NCI-H748 treated with DMSO at 0.1 percent for 48 hours (cell line): ENCODE measurements around the gene CCDC127.
A peak's percentile ranks its signal among the peaks of the same experiment; 100 is the strongest.
"Not testable (repeated sequence)": the region's sequence is repeated elsewhere in the genome, so short reads cannot be mapped to it uniquely, and the experiment has no call there.

ENCODE experiments used
- DNase-seq: peaks from one replicate; lab custom pipeline; 2025; lab: John Stamatoyannopoulos, UW

Gene CCDC127

GRCh38 chr5:217494-218456, at the start of gene CCDC127, which contains the start of gene SDHA:
TSS of gene CCDC127 (minus strand) at chr5:218153. CDS start at chr5:216849, 1,304 bp downstream.
TSS of gene SDHA (plus strand) at chr5:218320. CDS start at chr5:218356, 36 bp downstream.
- peak; percentile 98 for DNase-seq

- DNase-seq: no peak
These were observed 49.8 kb upstream of the CCDC127 start for GRCh38 chr5:267716-268115.

GRCh38 chr5:266311-267026, 48.5 kb upstream of the CCDC127 start:
- DNase-seq: not testable (repeated sequence)

- no peak for DNase-seq
These were observed 46.4 kb upstream of the CCDC127 start for GRCh38 chr5:264338-264737.

- not testable (repeated sequence) for DNase-seq
These were observed 45.5 kb upstream of the CCDC127 start for GRCh38 chr5:263275-263974.

- DNase-seq: no peak
These were observed 39.2 kb upstream of the CCDC127 start for GRCh38 chr5:257148-257547.

GRCh38 chr5:256347-256746, 38.4 kb upstream of the CCDC127 start:
- not testable (repeated sequence) for DNase-seq

GRCh38 chr5:255116-255515, 37.2 kb upstream of the CCDC127 start:
- DNase-seq: not testable (repeated sequence)

- DNase-seq: not testable (repeated sequence)
These were observed 36.4 kb upstream of the CCDC127 start for GRCh38 chr5:254322-254721.

- DNase-seq: no peak
These were observed 34.6 kb upstream of the CCDC127 start for GRCh38 chr5:252546-252945.

GRCh38 chr5:251975-252374, 34.0 kb upstream of the CCDC127 start:
- not testable (repeated sequence) for DNase-seq

- DNase-seq: not testable (repeated sequence)
These were observed 33.6 kb upstream of the CCDC127 start for GRCh38 chr5:251538-251937.

- DNase-seq: not testable (repeated sequence)
These were observed 33.1 kb upstream of the CCDC127 start for GRCh38 chr5:251016-251415.

- DNase-seq: not testable (repeated sequence)
These were observed 32.4 kb upstream of the CCDC127 start for GRCh38 chr5:250396-250795.

GRCh38 chr5:245717-246116, 27.8 kb upstream of the CCDC127 start:
- not testable (repeated sequence) for DNase-seq

- not testable (repeated sequence) for DNase-seq
These were observed 25.9 kb upstream of the CCDC127 start for GRCh38 chr5:243683-244367.

- not testable (repeated sequence) for DNase-seq
These were observed 23.2 kb upstream of the CCDC127 start for GRCh38 chr5:241045-241669.

GRCh38 chr5:240550-240949, 22.6 kb upstream of the CCDC127 start:
- DNase-seq: not testable (repeated sequence)

GRCh38 chr5:237931-238330, 20.0 kb upstream of the CCDC127 start:
- not testable (repeated sequence) for DNase-seq

- not testable (repeated sequence) for DNase-seq
These were observed 17.6 kb upstream of the CCDC127 start for GRCh38 chr5:235527-235926.

GRCh38 chr5:234450-234849, 16.5 kb upstream of the CCDC127 start:
- no peak for DNase-seq
